Measurements from ENCODE around the gene RABGAP1L. TPM values are rescaled to one million over a fixed set of nuclear protein-coding genes. Genes with fewer than 3 reads are reported as not detected.
"Not testable (repeated sequence)": the region's sequence is repeated elsewhere in the genome, so short reads cannot be mapped to it uniquely, and the experiment has no call there.

The RABGAP1L gene
- polyA plus RNA-seq, 1 donor (not counting 4 experiments of a cell fraction or from before 2014, with no cell fraction given) = 24.2 TPM

DNA sequence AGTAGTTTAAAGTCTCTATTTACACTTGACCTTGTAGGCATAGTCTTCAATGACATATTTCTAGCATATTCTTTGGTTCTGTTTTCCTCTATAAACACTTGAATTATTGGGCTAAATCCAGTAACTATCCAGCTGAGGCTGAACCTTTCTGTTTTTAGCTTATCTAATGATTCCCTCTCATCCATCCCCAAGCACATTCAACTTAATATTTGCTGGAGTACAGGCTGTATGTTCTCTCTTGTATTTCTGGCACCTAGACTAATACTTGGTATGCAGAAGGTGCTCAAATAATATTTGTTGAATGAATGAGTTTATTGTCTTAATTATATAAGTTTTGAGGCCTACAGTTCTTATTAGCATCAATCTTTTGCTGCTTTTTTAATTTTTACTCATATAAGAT lies 88.7 kb downstream of the RABGAP1L start:
- Histone ChIP-seq H3K9ac (ENCODE audit: control insufficient read depth, extremely low read depth, insufficient read depth, low read length) (no peak overlapping the region), H3K27me3 (ENCODE audit: control insufficient read depth, extremely low read depth, insufficient read depth, low read length) (no peaks in the 10 kb centered on the region), H3K9me3 (ENCODE audit: control insufficient read depth, low read depth, low read length) (no peaks in the 10 kb centered on the region), H3K36me3 (ENCODE audit: control insufficient read depth in 2 of 2, extremely low read depth in 1 of 2, insufficient read depth in 2 of 2, low read length in 2 of 2) (peaks cover 0 to 2% of the 10 kb centered on the region in 2 experiments), H3K4me2 (ENCODE audit: control insufficient read depth, extremely low read depth, insufficient read depth, low read depth, low read length) (no peak overlapping the region), H3K79me2 (ENCODE audit: control insufficient read depth, insufficient read depth, low read length) (no peaks in the 10 kb centered on the region), H3K9me1 (ENCODE audit: control insufficient read depth, extremely low read depth, insufficient read depth, low read length) (no peaks in the 10 kb centered on the region), H3K4me3 (ENCODE audit: control insufficient read depth in 2 of 3, extremely low read depth in 1 of 3, insufficient read depth in 2 of 3, low read depth in 1 of 3, low read length in 3 of 3) (no peak overlapping the region), H3K27ac (ENCODE audit: control insufficient read depth, insufficient read depth, low read length) (no peak overlapping the region), H4K20me1 (ENCODE audit: control insufficient read depth, extremely low read depth, insufficient read depth, low read length) (no peaks in the 10 kb centered on the region), H3K4me1 (ENCODE audit: control insufficient read depth, extremely low read depth, insufficient read depth, low read length) (no peaks in the 10 kb centered on the region), H2AFZ (ENCODE audit: control insufficient read depth, low read length) (no peak overlapping the region)
- FAIRE-seq (no peak), DNase-seq (ENCODE audit: low read depth, low spot score) (no peak)
- TF ChIP-seq, protein P1, sequence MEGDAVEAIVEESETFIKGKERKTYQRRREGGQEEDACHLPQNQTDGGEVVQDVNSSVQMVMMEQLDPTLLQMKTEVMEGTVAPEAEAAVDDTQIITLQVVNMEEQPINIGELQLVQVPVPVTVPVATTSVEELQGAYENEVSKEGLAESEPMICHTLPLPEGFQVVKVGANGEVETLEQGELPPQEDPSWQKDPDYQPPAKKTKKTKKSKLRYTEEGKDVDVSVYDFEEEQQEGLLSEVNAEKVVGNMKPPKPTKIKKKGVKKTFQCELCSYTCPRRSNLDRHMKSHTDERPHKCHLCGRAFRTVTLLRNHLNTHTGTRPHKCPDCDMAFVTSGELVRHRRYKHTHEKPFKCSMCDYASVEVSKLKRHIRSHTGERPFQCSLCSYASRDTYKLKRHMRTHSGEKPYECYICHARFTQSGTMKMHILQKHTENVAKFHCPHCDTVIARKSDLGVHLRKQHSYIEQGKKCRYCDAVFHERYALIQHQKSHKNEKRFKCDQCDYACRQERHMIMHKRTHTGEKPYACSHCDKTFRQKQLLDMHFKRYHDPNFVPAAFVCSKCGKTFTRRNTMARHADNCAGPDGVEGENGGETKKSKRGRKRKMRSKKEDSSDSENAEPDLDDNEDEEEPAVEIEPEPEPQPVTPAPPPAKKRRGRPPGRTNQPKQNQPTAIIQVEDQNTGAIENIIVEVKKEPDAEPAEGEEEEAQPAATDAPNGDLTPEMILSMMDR (optimal IDR thresholded peaks at IDR 0.05 in 1 of 3, IDR thresholded peaks at IDR 0.05 in 1 of 3, conservative IDR thresholded peaks at IDR 0.05 in 1 of 3; ENCODE audit: extremely low read depth in 1 of 3, insufficient read depth in 2 of 3, low read length in 3 of 3) = no peak
- TF ChIP-seq EZH2 (IDR thresholded peaks at IDR 0.05; ENCODE audit: low read length) = no peak
- dilution Hi-C loops (cut with MboI; ENCODE audit: extremely low pct_ligation_motif_present, low sequenced_read_pairs) = no loop called here

DNA sequence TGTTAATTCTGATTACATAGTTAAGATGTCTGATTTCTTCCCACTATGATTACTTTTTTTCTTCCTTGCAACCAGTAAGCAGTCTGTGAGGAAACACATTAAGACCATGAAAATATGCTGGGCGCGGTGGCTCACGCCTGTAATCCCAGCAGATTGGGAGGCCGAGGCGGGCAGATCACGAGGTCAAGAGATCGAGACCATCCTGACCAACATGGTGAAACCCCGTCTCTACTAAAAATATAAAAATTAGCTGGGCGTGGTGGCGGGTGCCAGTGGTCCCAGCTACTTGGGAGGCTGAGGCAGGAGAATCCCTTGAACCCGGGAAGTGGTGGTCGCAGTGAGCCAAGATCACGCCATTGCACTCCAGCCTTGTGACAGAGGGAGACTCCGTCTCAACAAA lies 97.1 kb downstream of the RABGAP1L start:
- H3K9me1 ChIP-seq (ENCODE audit: control insufficient read depth, extremely low read depth, insufficient read depth, low read length); H4K20me1 ChIP-seq (ENCODE audit: control insufficient read depth, extremely low read depth, insufficient read depth, low read length); FAIRE-seq; H3K27me3 ChIP-seq (ENCODE audit: control insufficient read depth, extremely low read depth, insufficient read depth, low read length); H3K9ac ChIP-seq (ENCODE audit: control insufficient read depth, extremely low read depth, insufficient read depth, low read length); H3K9me3 ChIP-seq (ENCODE audit: control insufficient read depth, low read depth, low read length); H3K36me3 ChIP-seq (ENCODE audit: control insufficient read depth in 2 of 2, extremely low read depth in 1 of 2, insufficient read depth in 2 of 2, low read length in 2 of 2); H2AFZ ChIP-seq (ENCODE audit: control insufficient read depth, low read length); DNase-seq (ENCODE audit: low read depth, low spot score); H3K4me2 ChIP-seq (ENCODE audit: control insufficient read depth, extremely low read depth, insufficient read depth, low read depth, low read length); H3K27ac ChIP-seq (ENCODE audit: control insufficient read depth, insufficient read depth, low read length); H3K4me1 ChIP-seq (ENCODE audit: control insufficient read depth, extremely low read depth, insufficient read depth, low read length); H3K4me3 ChIP-seq (ENCODE audit: control insufficient read depth in 2 of 3, extremely low read depth in 1 of 3, insufficient read depth in 2 of 3, low read depth in 1 of 3, low read length in 3 of 3); H3K79me2 ChIP-seq (ENCODE audit: control insufficient read depth, insufficient read depth, low read length): not testable (repeated sequence)
- dilution Hi-C loops (cut with MboI; ENCODE audit: extremely low pct_ligation_motif_present, low sequenced_read_pairs) = loop anchor here (25.0 kb wide), 1 partner anchor 481 kb away; no protein-coding TSS in a partner anchor

DNA sequence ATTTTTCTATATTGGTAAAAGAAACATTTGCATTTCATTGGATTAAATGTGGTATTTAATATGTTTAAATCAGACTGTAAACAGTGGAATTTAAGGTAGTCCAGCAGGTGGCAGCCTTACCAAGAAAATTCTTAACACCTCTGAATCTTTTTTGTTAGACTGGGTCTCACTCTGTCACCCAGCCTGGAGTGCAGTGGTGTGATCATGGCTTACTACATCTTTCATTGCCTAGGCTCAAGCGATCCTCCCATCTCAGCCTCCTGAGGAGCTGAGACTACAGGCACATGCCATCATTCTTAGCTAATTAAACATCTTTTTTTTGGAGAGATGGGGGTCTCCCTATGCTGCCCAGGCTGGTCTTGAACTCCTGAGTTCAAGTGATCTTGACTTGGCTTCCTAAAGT lies 98.8 kb downstream of the RABGAP1L start:
- dilution Hi-C loops (cut with MboI; ENCODE audit: extremely low pct_ligation_motif_present, low sequenced_read_pairs) = loop anchor here (25.0 kb wide), 1 partner anchor 479 kb away; no protein-coding TSS in a partner anchor

More for the DNA sequence above, 98.8 kb downstream of the RABGAP1L start:
- no peaks in the 10 kb centered on the region for H3K79me2 ChIP-seq (ENCODE audit: control insufficient read depth, insufficient read depth, low read length)
- H3K27me3 ChIP-seq (ENCODE audit: control insufficient read depth, extremely low read depth, insufficient read depth, low read length) = no peaks in the 10 kb centered on the region
- no peaks in the 10 kb centered on the region for H3K4me1 ChIP-seq (ENCODE audit: control insufficient read depth, extremely low read depth, insufficient read depth, low read length)
- no peak overlapping the region for H3K27ac ChIP-seq (ENCODE audit: control insufficient read depth, insufficient read depth, low read length)
- no peak overlapping the region for H3K4me2 ChIP-seq (ENCODE audit: control insufficient read depth, extremely low read depth, insufficient read depth, low read depth, low read length)
- H3K36me3 ChIP-seq (ENCODE audit: control insufficient read depth in 2 of 2, extremely low read depth in 1 of 2, insufficient read depth in 2 of 2, low read length in 2 of 2) = no peaks in the 10 kb centered on the region
- peak; percentile 72 for FAIRE-seq
- H3K9ac ChIP-seq (ENCODE audit: control insufficient read depth, extremely low read depth, insufficient read depth, low read length) = no peak overlapping the region
- H3K9me1 ChIP-seq (ENCODE audit: control insufficient read depth, extremely low read depth, insufficient read depth, low read length) = no peaks in the 10 kb centered on the region
- no peak for DNase-seq (ENCODE audit: low read depth, low spot score)
- H3K4me3 ChIP-seq (ENCODE audit: control insufficient read depth in 2 of 3, extremely low read depth in 1 of 3, insufficient read depth in 2 of 3, low read depth in 1 of 3, low read length in 3 of 3) = no peak overlapping the region
- no peak overlapping the region for H2AFZ ChIP-seq (ENCODE audit: control insufficient read depth, low read length)
- H4K20me1 ChIP-seq (ENCODE audit: control insufficient read depth, extremely low read depth, insufficient read depth, low read length) = no peaks in the 10 kb centered on the region
- TF ChIP-seq EZH2 (IDR thresholded peaks at IDR 0.05; ENCODE audit: low read length) = no peak
- TF ChIP-seq, protein P1 (optimal IDR thresholded peaks at IDR 0.05 in 1 of 3, IDR thresholded peaks at IDR 0.05 in 1 of 3, conservative IDR thresholded peaks at IDR 0.05 in 1 of 3; ENCODE audit: extremely low read depth in 1 of 3, insufficient read depth in 2 of 3, low read length in 3 of 3) = peak; percentile 21 to 38 (median 35)
- no peaks in the 10 kb centered on the region for H3K9me3 ChIP-seq (ENCODE audit: control insufficient read depth, low read depth, low read length)

Data from keratinocyte (primary cell).